IMR-90 (cell line): ENCODE data around the gene ACSL1.

Experiments
- BHLHE40 ChIP-seq: fragments of 150-350 bp; IDR thresholded peaks from 2 replicates; pipeline ENCODE4 v1.6.1; 2016; ENCODE audit warnings: mild to moderate bottlenecking, low read depth, low read length
- CHD1 ChIP-seq: IDR thresholded peaks from 2 replicates; pipeline ENCODE4 v1.6.1; 2012; ENCODE audit warnings: low read depth, low read length, improper control_type of control experiment
- MAZ ChIP-seq: IDR thresholded peaks from 2 replicates; pipeline ENCODE4 v1.6.1; 2012; ENCODE audit warnings: low read depth, mild to moderate bottlenecking, low read length, improper control_type of control experiment, moderate library complexity, borderline replicate concordance
- POLR2A ChIP-seq: IDR thresholded peaks from 2 replicates; pipeline ENCODE4 v1.6.1; 2012; ENCODE audit warnings: mild to moderate bottlenecking, low read depth, low read length
- RCOR1 ChIP-seq: IDR thresholded peaks from 2 replicates; pipeline ENCODE4 v1.6.1; 2012; ENCODE audit warnings: mild to moderate bottlenecking, low read length, improper control_type of control experiment; ENCODE audit not compliant: insufficient replicate concordance
- RFX5 ChIP-seq: IDR thresholded peaks from 2 replicates; pipeline ENCODE4 v1.8.0; 2012; ENCODE audit warnings: low read depth, mild to moderate bottlenecking, low read length, moderate library complexity
- SMC3 ChIP-seq: fragments of 150-350 bp; IDR thresholded peaks from 2 replicates; pipeline ENCODE4 v1.6.1; 2016; ENCODE audit warnings: low read depth, mild to moderate bottlenecking, antibody characterized with exemption, low read length, moderate library complexity
- TF ChIP-seq, protein P1 (sequence below): conservative IDR thresholded peaks from 2 replicates; pipeline ENCODE4 v1.5.1; 2012; ENCODE audit warnings: mild to moderate bottlenecking, low read depth, low read length, improper control_type of control experiment
- TF ChIP-seq, protein P2 (sequence below): fragments of 150-350 bp; IDR thresholded peaks from 2 replicates; pipeline ENCODE4 v1.6.1; 2017; ENCODE audit warnings: mild to moderate bottlenecking, antibody characterized with exemption, low read length, low read depth

DNA sequence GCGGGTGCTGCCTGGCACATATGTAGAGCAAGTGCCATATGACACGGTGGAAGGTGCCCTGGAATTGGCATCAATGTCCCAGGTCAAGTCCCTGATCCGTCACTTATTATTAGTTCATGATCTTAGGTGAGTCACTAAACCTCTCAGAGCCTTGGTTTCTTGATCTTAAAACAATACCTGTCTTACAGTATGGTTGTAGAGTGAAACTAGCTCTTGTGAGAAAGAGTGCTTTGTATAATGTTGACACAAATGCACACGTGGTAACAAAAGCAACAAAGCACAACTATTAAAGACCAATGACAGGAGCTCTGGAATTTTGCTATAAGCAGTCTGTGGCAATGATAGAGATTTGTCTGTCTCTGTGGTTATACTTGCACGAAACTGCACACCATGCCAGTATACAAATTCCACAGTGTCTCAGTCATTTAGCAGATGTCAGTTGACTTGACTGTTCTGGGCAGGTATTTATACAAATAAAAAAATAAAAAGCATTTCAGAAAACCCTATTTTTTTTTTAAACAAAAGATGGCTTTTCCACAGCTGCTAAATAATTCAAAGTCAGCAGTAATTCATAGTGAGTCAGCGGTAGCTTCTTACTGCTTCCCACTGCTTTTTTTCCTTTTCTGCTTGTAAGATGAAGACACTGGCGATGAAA, 19.7 kb upstream of the ACSL1 start:
- TF ChIP-seq, protein P1, sequence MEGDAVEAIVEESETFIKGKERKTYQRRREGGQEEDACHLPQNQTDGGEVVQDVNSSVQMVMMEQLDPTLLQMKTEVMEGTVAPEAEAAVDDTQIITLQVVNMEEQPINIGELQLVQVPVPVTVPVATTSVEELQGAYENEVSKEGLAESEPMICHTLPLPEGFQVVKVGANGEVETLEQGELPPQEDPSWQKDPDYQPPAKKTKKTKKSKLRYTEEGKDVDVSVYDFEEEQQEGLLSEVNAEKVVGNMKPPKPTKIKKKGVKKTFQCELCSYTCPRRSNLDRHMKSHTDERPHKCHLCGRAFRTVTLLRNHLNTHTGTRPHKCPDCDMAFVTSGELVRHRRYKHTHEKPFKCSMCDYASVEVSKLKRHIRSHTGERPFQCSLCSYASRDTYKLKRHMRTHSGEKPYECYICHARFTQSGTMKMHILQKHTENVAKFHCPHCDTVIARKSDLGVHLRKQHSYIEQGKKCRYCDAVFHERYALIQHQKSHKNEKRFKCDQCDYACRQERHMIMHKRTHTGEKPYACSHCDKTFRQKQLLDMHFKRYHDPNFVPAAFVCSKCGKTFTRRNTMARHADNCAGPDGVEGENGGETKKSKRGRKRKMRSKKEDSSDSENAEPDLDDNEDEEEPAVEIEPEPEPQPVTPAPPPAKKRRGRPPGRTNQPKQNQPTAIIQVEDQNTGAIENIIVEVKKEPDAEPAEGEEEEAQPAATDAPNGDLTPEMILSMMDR = no peak
- TF ChIP-seq CHD1 = no peak
- no peak for TF ChIP-seq BHLHE40
- TF ChIP-seq, protein P2, sequence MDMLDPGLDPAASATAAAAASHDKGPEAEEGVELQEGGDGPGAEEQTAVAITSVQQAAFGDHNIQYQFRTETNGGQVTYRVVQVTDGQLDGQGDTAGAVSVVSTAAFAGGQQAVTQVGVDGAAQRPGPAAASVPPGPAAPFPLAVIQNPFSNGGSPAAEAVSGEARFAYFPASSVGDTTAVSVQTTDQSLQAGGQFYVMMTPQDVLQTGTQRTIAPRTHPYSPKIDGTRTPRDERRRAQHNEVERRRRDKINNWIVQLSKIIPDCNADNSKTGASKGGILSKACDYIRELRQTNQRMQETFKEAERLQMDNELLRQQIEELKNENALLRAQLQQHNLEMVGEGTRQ = peak; percentile 60; the same call in 1 of the 2 replicates
- TF ChIP-seq POLR2A = no peak
- TF ChIP-seq RCOR1 = no peak
- TF ChIP-seq MAZ = no peak
- no peak for TF ChIP-seq SMC3
- TF ChIP-seq RFX5 = no peak
